Skeletal muscle tissue (tissue), 4 donors: ENCODE results near the gene DHTKD1. TPM values are rescaled to one million over a fixed set of nuclear protein-coding genes. Genes with fewer than 3 reads are reported as not detected.
A peak's percentile ranks its signal among the peaks of the same experiment; 100 is the strongest.

ENCODE experiments used
- H3K27ac ChIP-seq: one replicate; pipeline ENCODE4 v1.7.0; 2013; ENCODE audit warnings: mild to moderate bottlenecking, low read depth, low read length, inconsistent platforms
- H3K27me3 ChIP-seq, 3 donors: one replicate each; pipeline ENCODE4 v1.7.0; 2013; ENCODE audit warnings: low read length in 3 of 3; ENCODE audit not compliant: control insufficient read depth in 3 of 3, insufficient read depth in 3 of 3
- H3K36me3 ChIP-seq, 3 donors: one replicate each; pipeline ENCODE4 v1.7.0; 2013; ENCODE audit warnings: low read length in 3 of 3; ENCODE audit not compliant: control insufficient read depth in 3 of 3, insufficient read depth in 3 of 3
- H3K4me1 ChIP-seq, 3 donors: one replicate each; pipeline ENCODE4 v1.7.0; 2013; ENCODE audit warnings: low read length in 3 of 3, mild to moderate bottlenecking in 3 of 3; ENCODE audit not compliant: control insufficient read depth in 3 of 3, insufficient read depth in 3 of 3
- H3K4me3 ChIP-seq, 3 donors: one replicate each; pipeline ENCODE4 v1.7.0; 2013; ENCODE audit warnings: low read length in 3 of 3
- H3K9ac ChIP-seq, 3 donors: one replicate each; pipeline ENCODE4 v1.7.0; 2013; ENCODE audit warnings: low read length in 3 of 3, mild to moderate bottlenecking in 3 of 3, moderate library complexity in 2 of 3, low read depth in 1 of 3
- H3K9me3 ChIP-seq, 3 donors: one replicate each; pipeline ENCODE4 v1.7.0; 2013; ENCODE audit warnings: low read length in 3 of 3; ENCODE audit not compliant: control insufficient read depth in 3 of 3
- total RNA-seq: library from RNA; depleted of rRNA; stranded (reverse); fragments of >200 nt; gene quantifications from one replicate; pipeline ENCODE4 v1.2.3, GENCODE V29; 2014
- donor health status: Osteomylitis.

DHTKD1 gene
- total RNA-seq, 1 donor from 2014 or later: 38.1 TPM

- Histone ChIP-seq H3K4me1 (peaks cover 10 to 19% (median 16%) of the 10 kb centered on the region in 3 donors), H3K9me3 (no peaks in the 10 kb centered on the region), H3K9ac (peak overlapping the region; percentile 96 to 98 (median 97)), H3K36me3 (no peaks in the 10 kb centered on the region), H3K27ac (peak overlapping the region; percentile 99), H3K27me3 (no peaks in the 10 kb centered on the region), H3K4me3 (peak overlapping the region; percentile 91 to 94 (median 93))
Measured at GRCh38 chr10:12041766-12042408, 26.9 kb upstream of the DHTKD1 start.

- peak overlapping the region; percentile 91 to 94 (median 93) for H3K4me3 ChIP-seq
- no peaks in the 10 kb centered on the region for H3K27me3 ChIP-seq
- peak overlapping the region; percentile 96 to 98 (median 97) for H3K9ac ChIP-seq
- H3K9me3 ChIP-seq: no peaks in the 10 kb centered on the region
- H3K27ac ChIP-seq: peak overlapping the region; percentile 99
- H3K4me1 ChIP-seq: peaks cover 10 to 19% (median 16%) of the 10 kb centered on the region in 3 donors
- H3K36me3 ChIP-seq: no peaks in the 10 kb centered on the region
Measured at GRCh38 chr10:12042409-12042796, 26.4 kb upstream of the DHTKD1 start.

- Histone ChIP-seq H3K4me3 (peak within 1 kb of the TSS; percentile 91 to 94 (median 93)), H3K4me1 (peaks cover 8 to 19% (median 16%) of the 10 kb centered on the region in 3 donors)
Measured at GRCh38 chr10:12042797-12043651, 25.7 kb upstream of the DHTKD1 start, which contains the start of gene UPF2. Gene UPF2, minus strand, starts transcription at chr10:12042809. Its CDS starts 7,386 bp downstream, at chr10:12035423.

GRCh38 chr10:12045596-12045995 is 23.2 kb upstream of the DHTKD1 start:
- Histone ChIP-seq H3K4me3 (no peak overlapping the region), H3K27ac (no peak overlapping the region), H3K27me3 (peaks cover 0 to 2% (median 0%) of the 10 kb centered on the region in 3 donors), H3K9me3 (no peaks in the 10 kb centered on the region), H3K36me3 (no peaks in the 10 kb centered on the region), H3K9ac (no peak overlapping the region), H3K4me1 (peaks cover 8 to 19% (median 16%) of the 10 kb centered on the region in 3 donors)

More at GRCh38 chr10:12042797-12043651, 25.7 kb upstream of the DHTKD1 start, which contains the start of gene UPF2:
- H3K9ac ChIP-seq: peak within 1 kb of the TSS; percentile 96 to 98 (median 97)
- H3K27me3 ChIP-seq: peaks cover 0 to 2% (median 0%) of the 10 kb centered on the region in 3 donors
- no peaks in the 10 kb centered on the region for H3K9me3 ChIP-seq
- peak within 1 kb of the TSS; percentile 99 for H3K27ac ChIP-seq
- no peaks in the 10 kb centered on the region for H3K36me3 ChIP-seq

GRCh38 chr10:12048547-12048946 is 20.2 kb upstream of the DHTKD1 start:
- Histone ChIP-seq H3K9me3 (no peaks in the 10 kb centered on the region), H3K36me3 (no peaks in the 10 kb centered on the region), H3K4me1 (peaks cover 0 to 4% (median 2%) of the 10 kb centered on the region in 3 donors), H3K4me3 (no peak overlapping the region), H3K27ac (no peak overlapping the region), H3K9ac (no peak overlapping the region), H3K27me3 (peaks cover 0 to 2% (median 0%) of the 10 kb centered on the region in 3 donors)

GRCh38 chr10:12050528-12050927 is 18.2 kb upstream of the DHTKD1 start:
- no peak overlapping the region for H3K27ac ChIP-seq
- H3K4me1 ChIP-seq: no peaks in the 10 kb centered on the region
- no peaks in the 10 kb centered on the region for H3K9me3 ChIP-seq
- peaks cover 0 to 2% (median 0%) of the 10 kb centered on the region in 3 donors for H3K27me3 ChIP-seq
- no peak overlapping the region for H3K4me3 ChIP-seq
- H3K9ac ChIP-seq: no peak overlapping the region
- H3K36me3 ChIP-seq: no peaks in the 10 kb centered on the region

GRCh38 chr10:12051241-12051640 is 17.5 kb upstream of the DHTKD1 start:
- no peak overlapping the region for H3K4me3 ChIP-seq
- H3K9me3 ChIP-seq: no peaks in the 10 kb centered on the region
- no peak overlapping the region for H3K9ac ChIP-seq
- no peaks in the 10 kb centered on the region for H3K4me1 ChIP-seq
- peaks cover 0 to 2% (median 0%) of the 10 kb centered on the region in 3 donors for H3K27me3 ChIP-seq
- H3K36me3 ChIP-seq: no peaks in the 10 kb centered on the region
- H3K27ac ChIP-seq: no peak overlapping the region

GRCh38 chr10:12055732-12056131 is 13.0 kb upstream of the DHTKD1 start:
- Histone ChIP-seq H3K9me3 (no peaks in the 10 kb centered on the region), H3K27me3 (no peaks in the 10 kb centered on the region), H3K4me1 (no peaks in the 10 kb centered on the region), H3K4me3 (no peak overlapping the region), H3K27ac (no peak overlapping the region), H3K9ac (no peak overlapping the region), H3K36me3 (no peaks in the 10 kb centered on the region)

- Histone ChIP-seq H3K36me3 (no peaks in the 10 kb centered on the region), H3K9ac (no peak overlapping the region), H3K4me3 (no peak overlapping the region), H3K4me1 (no peaks in the 10 kb centered on the region), H3K27me3 (no peaks in the 10 kb centered on the region), H3K9me3 (no peaks in the 10 kb centered on the region), H3K27ac (no peak overlapping the region)
Measured at GRCh38 chr10:12056748-12057147, 12.0 kb upstream of the DHTKD1 start.

- no peak overlapping the region for H3K4me3 ChIP-seq
- no peak overlapping the region for H3K9ac ChIP-seq
Measured at GRCh38 chr10:12061124-12061523, 7.6 kb upstream of the DHTKD1 start.

More at GRCh38 chr10:12061124-12061523, 7.6 kb upstream of the DHTKD1 start:
- Histone ChIP-seq H3K27ac (no peak overlapping the region), H3K36me3 (no peaks in the 10 kb centered on the region), H3K27me3 (no peaks in the 10 kb centered on the region), H3K4me1 (no peaks in the 10 kb centered on the region), H3K9me3 (no peaks in the 10 kb centered on the region)
